ENCODE results near the gene TMPRSS3. TPM values are rescaled to one million over a fixed set of nuclear protein-coding genes. Genes with fewer than 3 reads are reported as not detected.

TMPRSS3 gene
- total RNA-seq, 2 donors from 2014 or later, result not detected

DNA sequence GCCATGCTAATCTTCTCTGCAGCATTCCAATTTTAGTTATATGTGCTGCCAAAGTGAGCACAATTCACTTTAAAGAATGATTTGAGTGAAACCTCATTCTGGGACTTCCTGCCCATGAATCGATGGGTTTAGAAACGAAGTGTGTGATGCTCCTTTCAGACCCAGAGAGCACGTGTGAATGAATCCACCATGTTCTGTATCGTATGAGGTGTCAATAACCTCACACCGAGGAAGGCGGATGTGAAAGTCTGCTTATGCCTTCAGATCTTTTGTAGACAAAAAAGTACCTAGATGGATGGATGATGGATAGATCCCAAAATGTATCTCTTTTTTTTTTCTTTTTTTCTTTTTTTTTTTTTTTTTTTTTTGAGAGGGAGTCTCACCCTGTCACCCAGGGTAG lies 21.7 kb upstream of the TMPRSS3 start:
- no peak overlapping the region for H3K27ac ChIP-seq (ENCODE audit: low read depth, low read length)
- Mint-ChIP-seq H3K4me3 (no peak overlapping the region), H3K36me3 (ENCODE audit: low read depth) (no peaks in the 10 kb centered on the region), H3K9me3 (no peaks in the 10 kb centered on the region), H3K27me3 (ENCODE audit: insufficient read depth) (peaks cover 8% of the 10 kb centered on the region), H3K27ac (no peak overlapping the region), H3K4me1 (no peaks in the 10 kb centered on the region)
- H3K27me3 ChIP-seq (ENCODE audit: control insufficient read depth, insufficient read depth, low read length, poor library complexity, severe bottlenecking), result peaks cover 3% of the 10 kb centered on the region
- no peak overlapping the region for H3K9ac ChIP-seq (ENCODE audit: extremely low read depth, low read length, poor library complexity, severe bottlenecking)
- H3K4me3 ChIP-seq (ENCODE audit: low read length), result no peak overlapping the region
- TF ChIP-seq, protein P1, sequence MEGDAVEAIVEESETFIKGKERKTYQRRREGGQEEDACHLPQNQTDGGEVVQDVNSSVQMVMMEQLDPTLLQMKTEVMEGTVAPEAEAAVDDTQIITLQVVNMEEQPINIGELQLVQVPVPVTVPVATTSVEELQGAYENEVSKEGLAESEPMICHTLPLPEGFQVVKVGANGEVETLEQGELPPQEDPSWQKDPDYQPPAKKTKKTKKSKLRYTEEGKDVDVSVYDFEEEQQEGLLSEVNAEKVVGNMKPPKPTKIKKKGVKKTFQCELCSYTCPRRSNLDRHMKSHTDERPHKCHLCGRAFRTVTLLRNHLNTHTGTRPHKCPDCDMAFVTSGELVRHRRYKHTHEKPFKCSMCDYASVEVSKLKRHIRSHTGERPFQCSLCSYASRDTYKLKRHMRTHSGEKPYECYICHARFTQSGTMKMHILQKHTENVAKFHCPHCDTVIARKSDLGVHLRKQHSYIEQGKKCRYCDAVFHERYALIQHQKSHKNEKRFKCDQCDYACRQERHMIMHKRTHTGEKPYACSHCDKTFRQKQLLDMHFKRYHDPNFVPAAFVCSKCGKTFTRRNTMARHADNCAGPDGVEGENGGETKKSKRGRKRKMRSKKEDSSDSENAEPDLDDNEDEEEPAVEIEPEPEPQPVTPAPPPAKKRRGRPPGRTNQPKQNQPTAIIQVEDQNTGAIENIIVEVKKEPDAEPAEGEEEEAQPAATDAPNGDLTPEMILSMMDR (conservative IDR thresholded peaks at IDR 0.05), result no peak
- WGBS, 2 experiments (ENCODE audit: insufficient coverage in 1 of 2, insufficient read length in 1 of 2), result 92% methylated on average over 6 of the region's 6 CpGs; no CpG with 5 or more reads in 1 of the 2 experiments
- H3K9me3 ChIP-seq (ENCODE audit: control insufficient read depth, low read length), result no peaks in the 10 kb centered on the region
- no peaks in the 10 kb centered on the region for H3K36me3 ChIP-seq (ENCODE audit: control insufficient read depth, insufficient read depth, low read length)
- no peak for DNase-seq
- H3K4me1 ChIP-seq (ENCODE audit: control insufficient read depth, insufficient read depth, low read length), result no peaks in the 10 kb centered on the region

DNA sequence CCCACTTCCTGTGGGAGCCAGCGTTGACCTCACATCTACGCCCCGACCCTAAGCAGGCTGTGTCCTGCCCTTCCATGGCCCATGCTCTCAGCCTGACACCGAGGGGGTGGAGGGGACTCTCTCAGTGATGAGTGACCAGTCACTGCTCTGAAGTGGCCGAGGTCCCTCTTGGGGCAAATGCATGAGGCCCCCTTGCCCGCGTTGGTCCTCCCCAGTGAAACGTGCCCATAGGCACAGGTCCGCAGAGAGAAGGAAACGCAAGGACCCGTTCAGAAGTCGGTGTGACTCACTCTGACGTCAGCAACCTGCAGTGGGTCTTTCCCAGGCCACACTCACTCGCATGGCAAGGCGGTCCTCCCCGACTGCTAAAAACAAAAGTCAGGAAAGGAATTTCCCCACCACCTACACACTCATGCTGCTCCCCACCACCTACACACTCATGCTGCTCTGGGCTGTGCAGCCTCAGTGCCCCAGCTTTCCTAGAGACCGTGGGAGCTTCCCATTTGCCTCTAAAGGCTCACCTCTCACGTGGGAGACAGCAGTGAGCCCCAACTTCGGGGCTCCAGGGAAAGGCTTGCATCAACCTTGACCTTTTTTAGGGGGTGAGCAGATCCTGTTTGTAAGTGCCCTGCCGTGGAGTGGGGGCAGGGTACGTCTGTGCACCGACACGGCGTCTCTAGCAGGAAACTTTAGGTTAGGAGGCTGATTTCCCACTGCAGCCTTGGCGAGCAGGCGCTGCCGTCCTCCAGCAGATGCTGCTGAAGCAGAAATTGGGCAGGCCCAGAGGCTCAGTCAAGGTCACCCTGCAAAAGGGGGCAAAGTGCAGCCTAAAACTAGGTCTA lies 19.3 kb upstream of the TMPRSS3 start:
- H3K27ac ChIP-seq (ENCODE audit: low read depth, low read length), result no peak overlapping the region
- no peak overlapping the region for H3K9ac ChIP-seq (ENCODE audit: extremely low read depth, low read length, poor library complexity, severe bottlenecking)
- no peak for DNase-seq
- no peak overlapping the region for H3K4me3 ChIP-seq (ENCODE audit: low read length)
- Mint-ChIP-seq H3K9me3 (no peaks in the 10 kb centered on the region), H3K4me1 (no peaks in the 10 kb centered on the region), H3K36me3 (ENCODE audit: low read depth) (no peaks in the 10 kb centered on the region), H3K4me3 (no peak overlapping the region), H3K27me3 (ENCODE audit: insufficient read depth) (no peaks in the 10 kb centered on the region), H3K27ac (no peak overlapping the region)
- H3K36me3 ChIP-seq (ENCODE audit: control insufficient read depth, insufficient read depth, low read length), result no peaks in the 10 kb centered on the region
- no peaks in the 10 kb centered on the region for H3K27me3 ChIP-seq (ENCODE audit: control insufficient read depth, insufficient read depth, low read length, poor library complexity, severe bottlenecking)
- H3K4me1 ChIP-seq (ENCODE audit: control insufficient read depth, insufficient read depth, low read length), result no peaks in the 10 kb centered on the region
- WGBS, 2 experiments (ENCODE audit: insufficient coverage in 1 of 2, insufficient read length in 1 of 2), result 63 to 77% methylated on average over 22 to 27 of the region's 27 CpGs
- TF ChIP-seq, protein P1 (conservative IDR thresholded peaks at IDR 0.05), result no peak
- no peaks in the 10 kb centered on the region for H3K9me3 ChIP-seq (ENCODE audit: control insufficient read depth, low read length)

DNA sequence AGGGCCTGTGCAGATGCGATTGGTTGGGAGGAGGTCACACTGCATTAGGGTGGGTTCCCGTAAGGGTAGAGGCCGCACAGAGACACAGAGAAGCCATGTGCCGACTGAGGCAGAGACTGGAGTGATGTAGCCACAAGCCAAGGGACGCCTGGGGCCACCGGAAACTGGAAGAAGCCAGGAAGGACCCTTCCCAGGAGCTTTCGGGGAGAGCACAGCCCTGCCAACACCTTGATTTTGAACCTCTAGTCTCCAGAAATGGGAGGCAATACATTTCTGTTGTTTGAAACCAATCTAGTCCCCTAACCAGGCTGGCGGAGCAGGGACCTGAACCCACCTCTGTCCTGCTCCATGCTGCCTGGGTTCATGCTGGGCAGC lies 18.7 kb upstream of the TMPRSS3 start:
- DNase-seq, result no peak
- H3K4me1 ChIP-seq (ENCODE audit: control insufficient read depth, insufficient read depth, low read length), result no peaks in the 10 kb centered on the region

More for the DNA sequence above, 18.7 kb upstream of the TMPRSS3 start:
- Mint-ChIP-seq H3K27me3 (ENCODE audit: insufficient read depth) (no peaks in the 10 kb centered on the region), H3K4me3 (no peak overlapping the region), H3K36me3 (ENCODE audit: low read depth) (no peaks in the 10 kb centered on the region), H3K4me1 (no peaks in the 10 kb centered on the region), H3K27ac (no peak overlapping the region), H3K9me3 (no peaks in the 10 kb centered on the region)
- Histone ChIP-seq H3K9ac (ENCODE audit: extremely low read depth, low read length, poor library complexity, severe bottlenecking) (no peak overlapping the region), H3K9me3 (ENCODE audit: control insufficient read depth, low read length) (no peaks in the 10 kb centered on the region), H3K27me3 (ENCODE audit: control insufficient read depth, insufficient read depth, low read length, poor library complexity, severe bottlenecking) (no peaks in the 10 kb centered on the region), H3K4me3 (ENCODE audit: low read length) (no peak overlapping the region), H3K27ac (ENCODE audit: low read depth, low read length) (no peak overlapping the region), H3K36me3 (ENCODE audit: control insufficient read depth, insufficient read depth, low read length) (no peaks in the 10 kb centered on the region)
- 91 to 96% methylated on average over 6 to 8 of the region's 8 CpGs for WGBS, 2 experiments (ENCODE audit: insufficient coverage in 1 of 2, insufficient read length in 1 of 2)
- TF ChIP-seq, protein P1 (conservative IDR thresholded peaks at IDR 0.05), result no peak
